ENCODE data around the gene HAT1. TPM values are rescaled to one million over a fixed set of nuclear protein-coding genes. Genes with fewer than 3 reads are reported as not detected.
"Not testable (repeated sequence)": the region's sequence is repeated elsewhere in the genome, so short reads cannot be mapped to it uniquely, and the experiment has no call there.

Gene HAT1
- total RNA-seq, 1 experiment from 2014 or later, result 76.8 TPM

- Histone ChIP-seq H3K9me2 (replicated peaks; ENCODE audit: low read length) (no peaks in the 10 kb centered on the region), H3K79me2 (ENCODE audit: low read length) (peaks cover 2% of the 10 kb centered on the region; the same call in 1 of the 2 replicates), H3K9ac (ENCODE audit: low read length) (no peak overlapping the region), H3K4me1 (ENCODE audit: insufficient read depth, low read length) (peaks cover 14% of the 10 kb centered on the region), H3K27ac (ENCODE audit: low read length) (no peak overlapping the region), H3F3A (ENCODE audit: low read length, unreplicated experiment) (no peaks in the 10 kb centered on the region), H3K4me3 (ENCODE audit: low read length) (no peak overlapping the region), H3K4me2 (ENCODE audit: low read length) (no peak overlapping the region), H3K27me3 (ENCODE audit: low read length) (no peaks in the 10 kb centered on the region), H3K9me3 (ENCODE audit: low read length) (no peaks in the 10 kb centered on the region), H3K36me3 (ENCODE audit: low read depth, low read length) (no peaks in the 10 kb centered on the region), H2AFZ (ENCODE audit: low read length) (no peak overlapping the region), H4K20me1 (ENCODE audit: low read length) (no peaks in the 10 kb centered on the region)
- DNase-seq (no peak), ATAC-seq (no peak)
- POLR2A ChIA-PET (ENCODE audit: unreplicated experiment), result no interaction called here
- BruUV-seq (replicated peaks), result no TSS peak
- intact Hi-C loops (cut with micrococcal nuclease), result no loop called here
- CTCF ChIA-PET, result no interaction called here
- TF ChIP-seq EZH2 (IDR thresholded peaks at IDR 0.05; ENCODE audit: low read length, unreplicated experiment) (no peak), CTCF (conservative IDR thresholded peaks at IDR 0.05; ENCODE audit: low read depth, low read length) (no peak)
Observed at GRCh38 chr2:171995586-171995985, 73.3 kb downstream of the HAT1 start.

- no peaks in the 10 kb centered on the region for H3K9me2 ChIP-seq (replicated peaks; ENCODE audit: low read length)
- TF ChIP-seq CTCF (conservative IDR thresholded peaks at IDR 0.05; ENCODE audit: low read depth, low read length) (no peak), EZH2 (IDR thresholded peaks at IDR 0.05; ENCODE audit: low read length, unreplicated experiment) (no peak)
- no peaks in the 10 kb centered on the region for H3K36me3 ChIP-seq (ENCODE audit: low read depth, low read length)
- peaks cover 4% of the 10 kb centered on the region; the same call in 1 of the 2 replicates for H3K79me2 ChIP-seq (ENCODE audit: low read length)
- peaks cover 16% of the 10 kb centered on the region for H3K4me1 ChIP-seq (ENCODE audit: insufficient read depth, low read length)
- H3F3A ChIP-seq (ENCODE audit: low read length, unreplicated experiment), result no peaks in the 10 kb centered on the region
- no peaks in the 10 kb centered on the region for H3K27me3 ChIP-seq (ENCODE audit: low read length)
- no peak overlapping the region for H3K4me3 ChIP-seq (ENCODE audit: low read length)
- POLR2A ChIA-PET (ENCODE audit: unreplicated experiment), result no interaction called here
- no peaks in the 10 kb centered on the region for H4K20me1 ChIP-seq (ENCODE audit: low read length)
- intact Hi-C loops (cut with micrococcal nuclease), result no loop called here
- no peak overlapping the region for H3K4me2 ChIP-seq (ENCODE audit: low read length)
- no peak overlapping the region for H3K9ac ChIP-seq (ENCODE audit: low read length)
- no peak overlapping the region for H2AFZ ChIP-seq (ENCODE audit: low read length)
- H3K9me3 ChIP-seq (ENCODE audit: low read length), result no peaks in the 10 kb centered on the region
- ATAC-seq (no peak), DNase-seq (no peak)
- H3K27ac ChIP-seq (ENCODE audit: low read length), result no peak overlapping the region
- CTCF ChIA-PET, result no interaction called here
- BruUV-seq (replicated peaks), result no TSS peak
Observed at GRCh38 chr2:171996021-171996420, 73.8 kb downstream of the HAT1 start.

GRCh38 chr2:171997031-171997430, 74.8 kb downstream of the HAT1 start:
- H3K4me2 ChIP-seq (ENCODE audit: low read length); H2AFZ ChIP-seq (ENCODE audit: low read length); H3K9ac ChIP-seq (ENCODE audit: low read length); H3K9me3 ChIP-seq (ENCODE audit: low read length); H3K27ac ChIP-seq (ENCODE audit: low read length); intact Hi-C loops (cut with micrococcal nuclease); H3K36me3 ChIP-seq (ENCODE audit: low read depth, low read length); H3K9me2 ChIP-seq (replicated peaks; ENCODE audit: low read length); H3K79me2 ChIP-seq (ENCODE audit: low read length); CTCF ChIA-PET; H4K20me1 ChIP-seq (ENCODE audit: low read length); H3K27me3 ChIP-seq (ENCODE audit: low read length); BruUV-seq (replicated peaks); H3K4me3 ChIP-seq (ENCODE audit: low read length); H3F3A ChIP-seq (ENCODE audit: low read length, unreplicated experiment); ATAC-seq; DNase-seq; POLR2A ChIA-PET (ENCODE audit: unreplicated experiment): not testable (repeated sequence)
- H3K4me1 ChIP-seq (ENCODE audit: insufficient read depth, low read length), result peaks cover 16% of the 10 kb centered on the region

Data from PC-3 (cell line).